PC-9 (cell line): ENCODE results near the gene SUN3. TPM values are rescaled to one million over a fixed set of nuclear protein-coding genes. Genes with fewer than 3 reads are reported as not detected.

ENCODE experiments used
- BruUV-seq: library from RNA; stranded (reverse); fragments of 400-500 nt; replicated peaks from 2 replicates; lab custom pipeline; 2021; lab: Mats Ljungman, UMichigan
- CTCF ChIA-PET: fragments of 300-600 bp; sonication (Branson Sonifier 250); formaldehyde crosslinking; loops from one replicate; lab custom pipeline; 2022; ENCODE audit warnings: antibody characterized with exemption; lab: Charles Lee
- POLR2A ChIA-PET: fragments of 300-600 bp; sonication (Branson Sonifier 250); formaldehyde crosslinking; loops from one replicate; lab custom pipeline; 2022; ENCODE audit warnings: antibody characterized with exemption; ENCODE audit not compliant: unreplicated experiment; lab: Charles Lee
- DNase-seq, 2 experiments: peaks; one replicate each; pipeline versions ENCODE4 v3.0.0 to v3.0.0-alpha.2; 2015 to 2022; ENCODE audit warnings: mixed read lengths in 1 of 2
- H2AFZ ChIP-seq: fragments of 200-600 bp; sonication (generic); 2 replicates; pipeline ENCODE4 v1.8.1; 2017; ENCODE audit warnings: antibody characterized with exemption
- H3F3A ChIP-seq: fragments of 200-600 bp; sonication (generic); 2 replicates; pipeline ENCODE4 v1.8.1; 2017; ENCODE audit warnings: antibody characterized with exemption, mild to moderate bottlenecking, low read depth; ENCODE audit not compliant: insufficient read depth
- H3K27ac ChIP-seq: fragments of 200-600 bp; sonication (generic); 2 replicates; pipeline ENCODE4 v1.6.1; 2016; ENCODE audit warnings: mixed run types
- H3K27me3 ChIP-seq: fragments of 200-600 bp; sonication (generic); 2 replicates; pipeline ENCODE4 v1.6.1; 2016; ENCODE audit warnings: low read depth, mixed run types; ENCODE audit not compliant: insufficient read depth
- H3K36me3 ChIP-seq: fragments of 200-600 bp; sonication (generic); 2 replicates; pipeline ENCODE4 v1.6.1; 2016; ENCODE audit warnings: low read depth, mixed run types
- H3K4me1 ChIP-seq: fragments of 200-600 bp; sonication (generic); replicated peaks from 2 replicates; pipeline ENCODE4 v1.6.1; 2016; ENCODE audit warnings: mixed run types; ENCODE audit not compliant: insufficient read depth
- H3K4me2 ChIP-seq: fragments of 200-600 bp; sonication (generic); 2 replicates; pipeline ENCODE4 v1.6.1; 2017; ENCODE audit warnings: mixed run types
- H3K4me3 ChIP-seq: fragments of 200-600 bp; sonication (generic); 2 replicates; pipeline ENCODE4 v1.6.1; 2016; ENCODE audit warnings: mixed run types
- H3K79me2 ChIP-seq: fragments of 200-600 bp; sonication (generic); 2 replicates; pipeline ENCODE4 v1.6.1; 2017; ENCODE audit warnings: low read depth, mixed run types
- H3K9me2 ChIP-seq: fragments of 200-600 bp; sonication (generic); 2 replicates; pipeline ENCODE4 v1.8.1; 2017; ENCODE audit warnings: mild to moderate bottlenecking; ENCODE audit not compliant: insufficient read depth
- H3K9me3 ChIP-seq: fragments of 200-600 bp; sonication (generic); 2 replicates; pipeline ENCODE4 v1.8.1; 2016; ENCODE audit warnings: low read depth; ENCODE audit not compliant: insufficient read depth
- H4K20me1 ChIP-seq: fragments of 200-600 bp; sonication (generic); 2 replicates; pipeline ENCODE4 v1.8.1; 2017; ENCODE audit not compliant: insufficient read depth
- CTCF ChIP-seq: fragments of 200-600 bp; sonication (generic); conservative IDR thresholded peaks from 2 replicates; pipeline ENCODE4 v1.6.1; 2017; ENCODE audit warnings: mixed run types, antibody characterized with exemption, mild to moderate bottlenecking, moderate library complexity
- EZH2 ChIP-seq: fragments of 200-600 bp; sonication (generic); IDR thresholded peaks from 2 replicates; pipeline ENCODE4 v1.8.0; 2017; ENCODE audit warnings: antibody characterized with exemption, low read depth
- intact Hi-C: fragments of 100-400 bp; cut with micrococcal nuclease; formaldehyde crosslinking; loops from one replicate; pipeline ENCODE4 v1.10.0; 2022; ENCODE audit not compliant: unreplicated experiment
- total RNA-seq: library from RNA; stranded (reverse); gene quantifications from 2 replicates; pipeline ENCODE4 v1.2.3, GENCODE V29; 2021

The SUN3 gene
- total RNA-seq, 1 experiment from 2014 or later, result 0.24 TPM

GRCh38 chr7:47939425-47940036 is 89.4 kb downstream of the SUN3 start:
- DNase-seq, result no peak
- H3K79me2 ChIP-seq, result no peaks in the 10 kb centered on the region
- H4K20me1 ChIP-seq, result no peaks in the 10 kb centered on the region
- no peak overlapping the region for H3K4me2 ChIP-seq
- H3K9me3 ChIP-seq, result no peaks in the 10 kb centered on the region
- no TSS peak for BruUV-seq
- H3K4me3 ChIP-seq, result no peak overlapping the region
- intact Hi-C loops, result loop anchor here (10.0 kb wide), 2 partner anchors 115 to 505 kb away; no protein-coding TSS in a partner anchor
- H3K4me1 ChIP-seq, result peaks cover 23% of the 10 kb centered on the region
- H3K36me3 ChIP-seq, result no peaks in the 10 kb centered on the region
- POLR2A ChIA-PET, result no interaction called here
- no peaks in the 10 kb centered on the region for H3K27me3 ChIP-seq
- H3K27ac ChIP-seq, result no peak overlapping the region
- TF ChIP-seq CTCF, result no peak
- no peak for TF ChIP-seq EZH2
- no peaks in the 10 kb centered on the region for H3K9me2 ChIP-seq
- CTCF ChIA-PET, result interaction anchor here (1.2 to 1.5 kb wide), 3 partner anchors 673 to 680 kb away, joined by 3 to 5 read pairs (median 5); no protein-coding TSS in a partner anchor
- no peak overlapping the region for H2AFZ ChIP-seq
- H3F3A ChIP-seq, result peaks cover 11% of the 10 kb centered on the region; the same call in 1 of the 2 replicates

- H3K4me3 ChIP-seq, result no peak overlapping the region
- CTCF ChIA-PET, result interaction anchor here (0.6 to 1.5 kb wide), 4 partner anchors 276 to 679 kb away, joined by 3 to 5 read pairs (median 4); no protein-coding TSS in a partner anchor
- no peak overlapping the region for H3K4me2 ChIP-seq
- peaks cover 11% of the 10 kb centered on the region; the same call in 1 of the 2 replicates for H3F3A ChIP-seq
- no peak overlapping the region for H3K27ac ChIP-seq
- no peaks in the 10 kb centered on the region for H4K20me1 ChIP-seq
- no TSS peak for BruUV-seq
- H3K4me1 ChIP-seq, result peaks cover 23% of the 10 kb centered on the region
- TF ChIP-seq EZH2, result no peak
- TF ChIP-seq CTCF, result peak; percentile 69
- no peaks in the 10 kb centered on the region for H3K36me3 ChIP-seq
- H2AFZ ChIP-seq, result no peak overlapping the region
- DNase-seq, result peak; percentile 38 to 59
- no peaks in the 10 kb centered on the region for H3K9me3 ChIP-seq
- H3K79me2 ChIP-seq, result no peaks in the 10 kb centered on the region
- intact Hi-C loops, result loop anchor here (1.0 to 10.0 kb wide), 3 partner anchors 362 to 672 kb away; no protein-coding TSS in a partner anchor
- no peaks in the 10 kb centered on the region for H3K9me2 ChIP-seq
- POLR2A ChIA-PET, result interaction anchor here (0.5 kb wide), 2 partner anchors 337 to 454 kb away, joined by 3 to 4 read pairs; no protein-coding TSS in a partner anchor
- no peaks in the 10 kb centered on the region for H3K27me3 ChIP-seq
Observed at GRCh38 chr7:47938574-47939165, 90.2 kb downstream of the SUN3 start.

- no peak overlapping the region for H3K4me2 ChIP-seq
- ChIA-PET CTCF (interaction anchor here (0.6 to 1.5 kb wide), 3 partner anchors 275 to 672 kb away, joined by 4 to 5 read pairs (median 5); no protein-coding TSS in a partner anchor), POLR2A (interaction anchor here (0.5 kb wide), 2 partner anchors 336 to 453 kb away, joined by 3 to 4 read pairs; no protein-coding TSS in a partner anchor)
- intact Hi-C loops, result loop anchor here (1.0 to 10.0 kb wide), 3 partner anchors 362 to 672 kb away; no protein-coding TSS in a partner anchor
- no peaks in the 10 kb centered on the region for H3K36me3 ChIP-seq
- H3K9me2 ChIP-seq, result no peaks in the 10 kb centered on the region
- no peak overlapping the region for H2AFZ ChIP-seq
- TF ChIP-seq CTCF, result no peak
- TF ChIP-seq EZH2, result no peak
- peaks cover 23% of the 10 kb centered on the region for H3K4me1 ChIP-seq
- no peak overlapping the region for H3K4me3 ChIP-seq
- H4K20me1 ChIP-seq, result no peaks in the 10 kb centered on the region
- no peak overlapping the region for H3K27ac ChIP-seq
- no peak for DNase-seq
- no TSS peak for BruUV-seq
- H3F3A ChIP-seq, result peaks cover 11% of the 10 kb centered on the region; the same call in 1 of the 2 replicates
- H3K27me3 ChIP-seq, result no peaks in the 10 kb centered on the region
- no peaks in the 10 kb centered on the region for H3K9me3 ChIP-seq
- H3K79me2 ChIP-seq, result no peaks in the 10 kb centered on the region
Observed at GRCh38 chr7:47937711-47938573, 91.0 kb downstream of the SUN3 start.
